Measurements from ENCODE around the gene APH1B.
A peak's percentile ranks its signal among the peaks of the same experiment; 100 is the strongest.

Gene APH1B

DNA sequence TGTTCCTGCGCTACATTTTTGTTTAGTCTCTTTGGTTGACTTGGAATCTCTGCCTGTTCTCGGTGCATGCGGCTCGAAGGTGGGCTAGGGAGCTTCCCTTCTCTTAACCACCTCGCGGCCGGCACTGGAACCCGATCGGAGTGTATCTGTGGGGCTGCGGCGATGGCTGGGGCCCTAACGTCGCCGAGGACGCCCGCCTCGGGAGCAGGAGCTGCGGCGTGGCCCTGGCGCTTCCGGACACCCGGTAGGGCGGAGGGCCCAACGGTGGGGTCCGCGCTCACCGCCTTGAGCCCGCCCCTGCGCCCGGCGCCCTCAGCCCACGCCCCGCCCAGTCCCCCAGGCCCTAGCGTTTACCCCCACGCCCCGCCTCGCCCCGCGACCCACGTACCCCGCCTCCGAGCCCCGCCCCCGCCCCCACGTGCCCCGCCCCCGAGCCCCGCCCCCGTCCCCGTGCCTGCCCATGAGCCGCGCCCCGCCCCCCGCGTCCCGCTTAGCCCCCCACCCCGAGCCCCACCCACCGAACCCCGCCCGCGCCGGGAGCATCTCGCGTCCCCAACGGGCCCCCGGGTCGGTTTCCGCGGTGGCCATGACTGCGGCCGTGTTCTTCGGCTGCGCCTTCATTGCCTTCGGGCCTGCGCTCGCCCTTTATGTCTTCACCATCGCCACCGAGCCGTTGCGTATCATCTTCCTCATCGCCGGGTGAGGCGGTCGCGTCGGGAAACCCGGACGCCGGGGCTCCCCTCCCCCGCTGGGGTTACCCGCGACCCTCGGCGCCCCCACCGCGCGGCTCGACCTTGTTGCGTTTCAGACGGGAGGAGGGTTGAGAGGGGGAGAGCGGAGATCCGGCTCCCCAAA is at the start of gene APH1B:
Gene APH1B (plus strand): TSS at position 568 of the 855 bp plus-strand sequence. CDS start 19 bp downstream, at position 587.
- Histone ChIP-seq H3K4me3 (peak within 1 kb of the TSS; percentile 74 to 99), H3K4me1 (peaks cover 0 to 9% (median 4%) of the 10 kb centered on the region in 4 donors), H3K27me3 (no peaks in the 10 kb centered on the region), H3K9me3 (no peaks in the 10 kb centered on the region), H3K36me3 (peaks cover 0 to 21% (median 0%) of the 10 kb centered on the region in 3 donors), H3K27ac (peak within 1 kb of the TSS; percentile 91 to 99)
- intact Hi-C loops (cut with DNase I; ENCODE audit: low total_unique reads): loop anchor here (5.0 kb wide), 1 partner anchor 155 kb away; the partner anchor contains the start of gene LACTB
- peak; percentile 79 to 91 for DNase-seq
- TF ChIP-seq, protein P1, sequence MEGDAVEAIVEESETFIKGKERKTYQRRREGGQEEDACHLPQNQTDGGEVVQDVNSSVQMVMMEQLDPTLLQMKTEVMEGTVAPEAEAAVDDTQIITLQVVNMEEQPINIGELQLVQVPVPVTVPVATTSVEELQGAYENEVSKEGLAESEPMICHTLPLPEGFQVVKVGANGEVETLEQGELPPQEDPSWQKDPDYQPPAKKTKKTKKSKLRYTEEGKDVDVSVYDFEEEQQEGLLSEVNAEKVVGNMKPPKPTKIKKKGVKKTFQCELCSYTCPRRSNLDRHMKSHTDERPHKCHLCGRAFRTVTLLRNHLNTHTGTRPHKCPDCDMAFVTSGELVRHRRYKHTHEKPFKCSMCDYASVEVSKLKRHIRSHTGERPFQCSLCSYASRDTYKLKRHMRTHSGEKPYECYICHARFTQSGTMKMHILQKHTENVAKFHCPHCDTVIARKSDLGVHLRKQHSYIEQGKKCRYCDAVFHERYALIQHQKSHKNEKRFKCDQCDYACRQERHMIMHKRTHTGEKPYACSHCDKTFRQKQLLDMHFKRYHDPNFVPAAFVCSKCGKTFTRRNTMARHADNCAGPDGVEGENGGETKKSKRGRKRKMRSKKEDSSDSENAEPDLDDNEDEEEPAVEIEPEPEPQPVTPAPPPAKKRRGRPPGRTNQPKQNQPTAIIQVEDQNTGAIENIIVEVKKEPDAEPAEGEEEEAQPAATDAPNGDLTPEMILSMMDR (IDR thresholded peaks at IDR 0.05): no peak

DNA sequence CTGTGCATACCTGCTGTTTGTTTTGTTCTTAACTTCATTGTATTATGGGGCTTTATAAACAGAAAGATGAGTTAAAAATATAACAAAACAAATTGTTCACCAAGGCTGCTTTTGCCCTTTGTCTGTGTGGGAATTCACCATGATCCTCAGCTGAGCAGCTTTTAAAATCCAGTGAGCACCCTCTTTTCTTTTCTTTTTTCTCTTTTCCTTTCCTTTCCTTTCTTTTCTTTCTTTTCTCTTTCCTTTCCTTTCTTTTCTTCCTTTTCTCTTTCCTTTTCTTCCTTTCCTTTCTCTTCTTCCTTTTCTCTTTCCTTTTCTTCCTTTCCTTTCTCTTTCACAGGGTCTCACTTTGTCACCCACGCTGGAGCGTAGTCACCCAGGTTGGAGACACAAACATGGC is 49.7 kb upstream of the APH1B start:
- intact Hi-C loops (cut with DNase I; ENCODE audit: low total_unique reads): no loop called here
- TF ChIP-seq, protein P1 (IDR thresholded peaks at IDR 0.05): no peak
- peaks cover 0 to under 1% (median 0%) of the 10 kb centered on the region in 4 donors for H3K4me1 ChIP-seq
- H3K36me3 ChIP-seq: no peaks in the 10 kb centered on the region
- H3K4me3 ChIP-seq: no peak overlapping the region
- no peaks in the 10 kb centered on the region for H3K9me3 ChIP-seq
- DNase-seq: no peak
- no peaks in the 10 kb centered on the region for H3K27me3 ChIP-seq
- H3K27ac ChIP-seq: no peak overlapping the region

DNA sequence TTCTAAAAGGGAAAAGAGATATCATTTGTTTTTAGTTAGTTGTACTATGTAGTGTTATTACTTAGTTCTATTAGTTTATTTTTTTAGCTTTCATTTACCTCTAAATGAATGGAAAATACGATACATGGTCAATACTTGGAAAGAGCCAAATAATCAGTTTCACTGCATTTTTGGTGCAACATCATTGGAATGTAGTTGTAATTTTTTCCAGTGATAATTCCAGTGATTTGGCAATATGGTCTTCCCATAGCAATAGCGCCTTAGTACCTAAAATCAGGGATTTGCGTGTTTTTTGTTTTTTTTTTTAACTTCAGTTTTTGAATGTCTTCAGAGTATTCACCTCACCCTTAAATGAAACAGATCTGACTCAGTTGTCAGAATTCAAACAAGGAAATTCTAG is 46.2 kb upstream of the APH1B start:
- no peaks in the 10 kb centered on the region for H3K27me3 ChIP-seq
- no peak overlapping the region for H3K27ac ChIP-seq
- no peak for DNase-seq
- no peaks in the 10 kb centered on the region for H3K36me3 ChIP-seq
- no peaks in the 10 kb centered on the region for H3K9me3 ChIP-seq
- H3K4me1 ChIP-seq: peaks cover 0 to 25% (median 13%) of the 10 kb centered on the region in 4 donors
- TF ChIP-seq, protein P1 (IDR thresholded peaks at IDR 0.05): no peak
- no peak overlapping the region for H3K4me3 ChIP-seq
- intact Hi-C loops (cut with DNase I; ENCODE audit: low total_unique reads): no loop called here

DNA sequence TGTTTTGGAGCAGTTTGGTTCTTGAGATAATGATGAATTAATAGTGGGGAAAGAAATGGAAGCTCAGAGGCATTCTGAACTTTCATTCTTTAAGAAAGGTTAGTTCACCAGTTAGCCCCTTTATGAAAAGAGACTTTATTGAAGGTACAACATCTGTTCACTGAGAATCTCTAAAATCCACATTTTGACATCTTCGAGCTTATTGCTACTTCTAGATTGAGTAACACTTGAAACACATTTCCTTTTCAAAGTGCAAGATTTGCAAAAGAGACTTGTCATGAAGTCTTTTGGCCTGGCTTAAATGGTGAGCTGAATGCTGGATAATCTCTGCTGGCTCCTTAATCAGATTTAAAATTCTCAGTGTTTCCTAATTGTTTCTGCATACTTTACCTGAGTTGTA is 45.7 kb upstream of the APH1B start:
- H3K4me3 ChIP-seq: no peak overlapping the region
- H3K4me1 ChIP-seq: peaks cover 0 to 25% (median 13%) of the 10 kb centered on the region in 4 donors
- H3K27ac ChIP-seq: no peak overlapping the region
- DNase-seq: no peak
- TF ChIP-seq, protein P1 (IDR thresholded peaks at IDR 0.05): no peak
- no peaks in the 10 kb centered on the region for H3K27me3 ChIP-seq
- H3K36me3 ChIP-seq: no peaks in the 10 kb centered on the region
- no peaks in the 10 kb centered on the region for H3K9me3 ChIP-seq
- intact Hi-C loops (cut with DNase I; ENCODE audit: low total_unique reads): no loop called here

DNA sequence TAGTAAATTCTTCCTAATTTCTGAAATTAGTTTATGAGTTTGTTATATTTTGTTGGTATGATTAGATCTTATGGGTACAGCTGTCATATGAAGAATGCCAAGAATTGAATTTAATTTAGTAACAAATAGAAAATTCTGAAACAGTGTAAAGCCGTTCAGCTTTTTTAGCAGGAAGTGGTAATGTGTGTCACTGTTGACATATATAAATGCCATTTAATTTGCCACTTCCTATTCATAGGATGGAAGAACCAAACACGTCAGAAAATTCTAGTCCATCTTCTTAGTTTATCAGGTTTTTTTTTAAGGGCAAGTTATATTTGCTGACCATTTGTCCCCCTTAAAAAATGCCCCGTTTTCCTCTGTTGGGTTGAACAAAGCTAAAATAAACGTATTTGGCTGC is 45.0 kb upstream of the APH1B start:
- DNase-seq: no peak
- Histone ChIP-seq H3K9me3 (no peaks in the 10 kb centered on the region), H3K27me3 (no peaks in the 10 kb centered on the region), H3K4me1 (peaks cover 0 to 25% (median 13%) of the 10 kb centered on the region in 4 donors), H3K27ac (no peak overlapping the region), H3K36me3 (no peaks in the 10 kb centered on the region), H3K4me3 (no peak overlapping the region)
- TF ChIP-seq, protein P1 (IDR thresholded peaks at IDR 0.05): no peak
- intact Hi-C loops (cut with DNase I; ENCODE audit: low total_unique reads): no loop called here
